GM12878 (cell line): Measurements from ENCODE around the gene COL5A1. TPM values are rescaled to one million over a fixed set of nuclear protein-coding genes. Genes with fewer than 3 reads are reported as not detected.

ENCODE experiments used
- ATAC-seq: fragments of 200-7000 bp; cut with Tn5 transposase; 3 replicates; pipeline ENCODE4 v1.9.1; 2020; ENCODE audit warnings: mild to moderate bottlenecking, moderate library complexity
- BruUV-seq: library from RNA; stranded (reverse); fragments of 400-500 nt; replicated peaks from 2 replicates; lab custom pipeline; 2021; lab: Mats Ljungman, UMichigan
- CTCF ChIA-PET: fragments of 300-600 bp; sonication (Branson Sonifier 250); formaldehyde crosslinking; extraction: SDS; loops from one replicate; lab custom pipeline; 2021; ENCODE audit warnings: inconsistent platforms; lab: Yijun Ruan, JAX
- POLR2A ChIA-PET: fragments of 350-600 bp; formaldehyde crosslinking; extraction: SDS; loops from one replicate; lab custom pipeline; 2021; ENCODE audit warnings: inconsistent platforms; lab: Charles Lee
- RAD21 ChIA-PET: fragments of 300-600 bp; sonication (Branson Sonifier 250); formaldehyde crosslinking; loops from one replicate; lab custom pipeline; 2023; ENCODE audit warnings: antibody characterized with exemption; ENCODE audit not compliant: unreplicated experiment; lab: Charles Lee
- SMC1A ChIA-PET: fragments of 300-600 bp; sonication (Branson Sonifier 250); formaldehyde crosslinking; loops from one replicate; lab custom pipeline; 2023; ENCODE audit not compliant: unreplicated experiment, uncharacterized antibody; lab: Charles Lee
- DNase-seq: peaks from one replicate; pipeline ENCODE4 v3.0.0-alpha.2; 2011; ENCODE audit warnings: low read depth, low spot score
- FAIRE-seq: peaks from 3 replicates; lab custom pipeline; 2011; peaks lifted over from hg19 to GRCh38; lab: Jason Lieb, UNC
- H2AFZ ChIP-seq: 2 replicates; pipeline ENCODE4 v1.6.0; 2011; ENCODE audit warnings: low read depth, low read length, control low read depth; ENCODE audit not compliant: control insufficient read depth
- H3K27ac ChIP-seq: 2 replicates; pipeline ENCODE4 v1.5.1; 2011; ENCODE audit warnings: control low read depth; ENCODE audit not compliant: control insufficient read depth, insufficient read depth
- H3K27me3 ChIP-seq, 2 experiments: replicated peaks in 1 of 2; 2 replicates each; pipeline versions ENCODE4 v1.6.0 to v1.6.1; 2011; ENCODE audit warnings: low read length in 1 of 2; ENCODE audit not compliant: control insufficient read depth in 2 of 2, insufficient read depth in 2 of 2
- H3K36me3 ChIP-seq, 2 experiments: 2 replicates each; pipeline ENCODE4 v1.5.1; 2011; ENCODE audit warnings: low read length in 1 of 2; ENCODE audit not compliant: control insufficient read depth in 2 of 2, insufficient read depth in 2 of 2
- H3K4me1 ChIP-seq: 2 replicates; pipeline ENCODE4 v1.6.1; 2011; ENCODE audit warnings: mild to moderate bottlenecking, low read length, moderate library complexity, mixed read lengths; ENCODE audit not compliant: control insufficient read depth, insufficient read depth
- H3K4me2 ChIP-seq: 2 replicates; pipeline ENCODE4 v1.6.0; 2011; ENCODE audit warnings: control low read depth; ENCODE audit not compliant: control insufficient read depth, insufficient read depth
- H3K4me3 ChIP-seq: fragments of 200-600 bp; sonication (generic); 2 replicates; pipeline ENCODE4 v1.5.1; 2016
- H3K79me2 ChIP-seq: 2 replicates; pipeline ENCODE4 v1.6.0; 2011; ENCODE audit warnings: low read length; ENCODE audit not compliant: control insufficient read depth, insufficient read depth
- H3K9ac ChIP-seq: 2 replicates; pipeline ENCODE4 v1.8.0; 2011; ENCODE audit warnings: low read length, control low read depth, mixed read lengths; ENCODE audit not compliant: control insufficient read depth, insufficient read depth
- H3K9me3 ChIP-seq: replicated peaks from 3 replicates; pipeline ENCODE4 v1.5.1; 2011; ENCODE audit warnings: mild to moderate bottlenecking, low read length; ENCODE audit not compliant: control insufficient read depth, insufficient read depth
- H4K20me1 ChIP-seq: 2 replicates; pipeline ENCODE4 v1.6.0; 2011; ENCODE audit not compliant: control insufficient read depth, insufficient read depth
- ATF3 ChIP-seq: IDR thresholded peaks from 2 replicates; pipeline ENCODE4 v1.6.1; 2011; ENCODE audit warnings: low read depth, mild to moderate bottlenecking, low read length, moderate library complexity, borderline replicate concordance; ENCODE audit errors: extremely low read depth
- BRCA1 ChIP-seq: IDR thresholded peaks from 2 replicates; pipeline ENCODE4 v1.6.1; 2011; ENCODE audit warnings: low read depth, low read length, improper control_type of control experiment
- CBX3 ChIP-seq: fragments of 200-600 bp; sonication (generic); IDR thresholded peaks from 2 replicates; pipeline ENCODE4 v1.6.1; 2016; ENCODE audit warnings: low read depth, borderline replicate concordance
- CHD1 ChIP-seq: IDR thresholded peaks from 2 replicates; pipeline ENCODE4 v1.6.1; 2012; ENCODE audit warnings: low read depth, low read length, improper control_type of control experiment
- HSF1 ChIP-seq: fragments of 150-350 bp; IDR thresholded peaks from 2 replicates; pipeline ENCODE4 v1.6.1; 2014; ENCODE audit warnings: mild to moderate bottlenecking, low read depth, low read length
- PAX8 ChIP-seq: fragments of 450-650 bp; IDR thresholded peaks from 2 replicates; pipeline ENCODE4 v1.6.1; 2017; ENCODE audit warnings: mild to moderate bottlenecking, moderate library complexity
- PKNOX1 ChIP-seq: fragments of 450-650 bp; IDR thresholded peaks from 2 replicates; pipeline ENCODE4 v1.6.1; 2016; ENCODE audit warnings: mild to moderate bottlenecking
- PML ChIP-seq: IDR thresholded peaks from 2 replicates; pipeline ENCODE4 v1.6.1; 2012; ENCODE audit warnings: low read length, inconsistent platforms
- SKIL ChIP-seq: fragments of 450-650 bp; IDR thresholded peaks from 2 replicates; pipeline ENCODE4 v1.6.1; 2017; ENCODE audit warnings: mild to moderate bottlenecking, low read depth, inconsistent platforms; ENCODE audit not compliant: poor library complexity, severe bottlenecking
- SMARCA5 ChIP-seq: fragments of 450-650 bp; IDR thresholded peaks from 2 replicates; pipeline ENCODE4 v1.6.1; 2017; ENCODE audit warnings: mild to moderate bottlenecking
- SPI1 ChIP-seq: IDR thresholded peaks from 2 replicates; pipeline ENCODE4 v1.6.1; 2011; ENCODE audit warnings: low read depth, mild to moderate bottlenecking, low read length, moderate library complexity, borderline replicate concordance; ENCODE audit not compliant: insufficient read depth
- SRF ChIP-seq, 2 experiments: IDR thresholded peaks; 2 replicates each; pipeline ENCODE4 v1.6.1; 2011; ENCODE audit warnings: low read depth in 2 of 2, low read length in 2 of 2, mild to moderate bottlenecking in 1 of 2, moderate library complexity in 1 of 2
- ZBTB4 ChIP-seq: fragments of 450-650 bp; formaldehyde crosslinking; IDR thresholded peaks from 2 replicates; pipeline ENCODE4 v1.4.0; 2022; ENCODE audit warnings: mild to moderate bottlenecking, moderate library complexity
- WGBS: methylation state at CpG from one replicate; pipeline ENCODE4 v1.1.6; 2016; ENCODE audit warnings: low lambda C conversion rate; ENCODE audit not compliant: insufficient replicate concordance, insufficient coverage; ENCODE audit errors: missing lambda C conversion rate; 5-methylcytosine and 5-hydroxymethylcytosine counted together
- in situ Hi-C: fragments of 300-500 bp; cut with MboI; formaldehyde crosslinking; loops from 9 replicates; pipeline ENCODE4 v1.14.3; 2018; ENCODE audit warnings: mixed read lengths
- intact Hi-C: fragments of 100-400 bp; cut with micrococcal nuclease; formaldehyde crosslinking; loops from one replicate; pipeline ENCODE4 v1.14.2; 2022; ENCODE audit not compliant: unreplicated experiment
- polyA plus RNA-seq, 11 experiments: library from polyadenylated mRNA; depleted of rRNA in 4 of 11; unstranded in 6 of 11; stranded (reverse) in 5 of 11; fragments of >200 nt; fragmentation: Nextera tagmentation in 4 of 11; fragmentation: Illumina TruSeq in 1 of 11; extraction: Ambion mirVana in 4 of 11; extraction: Trizol in 1 of 11; gene quantifications; 1 replicate in 1 of 11; 2 replicates in 10 of 11; pipeline versions ENCODE4 v1.2.1 to v1.2.3, GENCODE V29; 2011 to 2016; ENCODE audit warnings: inconsistent platforms in 2 of 11, missing spikeins in 2 of 11, low read depth in 1 of 11
- total RNA-seq, 4 experiments: library from RNA; depleted of rRNA in 3 of 4; stranded (reverse); fragments of >200 nt in 3 of 4; fragmentation: Illumina TruSeq in 1 of 4; extraction: Trizol in 1 of 4; gene quantifications; 2 replicates each; pipeline versions ENCODE4 v1.2.1 to v1.2.3, GENCODE V29; 2013 to 2021

Gene COL5A1
- total and polyA plus RNA-seq, 10 of the 15 experiments (the other 5 are each of a cell fraction or from before 2014, with no cell fraction given): under 0.01 to 0.15 (median 0.13) TPM; not detected in 4

- TF ChIP-seq CBX3 (no peak), HSF1 (no peak), PKNOX1 (no peak), CHD1 (no peak), BRCA1 (no peak), SRF (IDR thresholded peaks at IDR 0.05; ENCODE audit: low read depth in 2 of 2, low read length in 2 of 2) (no peak)
Observed at GRCh38 chr9:134830126-134830525, 188.5 kb downstream of the COL5A1 start (continued).

GRCh38 chr9:134830926-134831720, 189.5 kb downstream of the COL5A1 start:
- H2AFZ ChIP-seq: no peak overlapping the region
- WGBS: 25% methylated on average over 21 of the region's 21 CpGs
- H3K9ac ChIP-seq: no peak overlapping the region
- intact Hi-C loops (no loop called here), in situ Hi-C loops (no loop called here)
- RAD21 ChIA-PET: no interaction called here
- H3K79me2 ChIP-seq: no peaks in the 10 kb centered on the region
- ATAC-seq (no peak), DNase-seq (no peak), FAIRE-seq (no peak)
- H3K4me1 ChIP-seq: peaks cover under 1% of the 10 kb centered on the region; the same call in 1 of the 2 replicates
- H3K27ac ChIP-seq: no peak overlapping the region
- no peaks in the 10 kb centered on the region for H3K36me3 ChIP-seq
- no peaks in the 10 kb centered on the region for H4K20me1 ChIP-seq
- POLR2A ChIA-PET: no interaction called here
- SMC1A ChIA-PET: no interaction called here
- H3K4me2 ChIP-seq: no peak overlapping the region
- no peaks in the 10 kb centered on the region; a peak in 1 of 4 replicates for H3K27me3 ChIP-seq
- H3K9me3 ChIP-seq: no peaks in the 10 kb centered on the region
- no TSS peak for BruUV-seq
- H3K4me3 ChIP-seq: no peak overlapping the region
- CTCF ChIA-PET: no interaction called here
- TF ChIP-seq SKIL: no peak
- TF ChIP-seq PAX8: no peak
- no peak for TF ChIP-seq PML
- TF ChIP-seq SMARCA5: no peak
- TF ChIP-seq ZBTB4 (CRISPR knock-in tag): no peak
- no peak for TF ChIP-seq SPI1
- no peak for TF ChIP-seq ATF3
